ENCODE measurements around the gene RBFOX2.

Gene RBFOX2

GRCh38 chr22:35900483-35901168 is 128.0 kb downstream of the RBFOX2 start:
- no peak overlapping the region for H3K4me3 ChIP-seq (ENCODE audit: low read depth, low read length)
- peak; percentile 16 for DNase-seq (ENCODE audit: low read depth)
- TF ChIP-seq MAX (IDR thresholded peaks at IDR 0.05; ENCODE audit: low read depth, low read length) (no peak), POLR2A (IDR thresholded peaks at IDR 0.05; ENCODE audit: extremely low read depth, insufficient read length) (no peak), CTCF (IDR thresholded peaks at IDR 0.05; ENCODE audit: low read depth, low read length) (no peak), MYC (IDR thresholded peaks at IDR 0.05; ENCODE audit: low read depth, low read length) (no peak)

- no peak for TF ChIP-seq MYC (IDR thresholded peaks at IDR 0.05; ENCODE audit: low read depth, low read length)
- DNase-seq (ENCODE audit: low read depth): no peak
- H3K4me3 ChIP-seq (ENCODE audit: low read depth, low read length): no peak overlapping the region
These were observed 128.9 kb downstream of the RBFOX2 start for GRCh38 chr22:35899736-35900135.

GRCh38 chr22:35896111-35896705 is 132.4 kb downstream of the RBFOX2 start:
- no peak for DNase-seq (ENCODE audit: low read depth)
- no peak overlapping the region for H3K4me3 ChIP-seq (ENCODE audit: low read depth, low read length)
- no peak for TF ChIP-seq POLR2A (IDR thresholded peaks at IDR 0.05; ENCODE audit: extremely low read depth, insufficient read length)

GRCh38 chr22:35894937-35895708 is 133.5 kb downstream of the RBFOX2 start:
- no peak overlapping the region for H3K4me3 ChIP-seq (ENCODE audit: low read depth, low read length)
- peak; percentile 18 for DNase-seq (ENCODE audit: low read depth)
- TF ChIP-seq MYC (IDR thresholded peaks at IDR 0.05; ENCODE audit: low read depth, low read length): no peak
- TF ChIP-seq CTCF (IDR thresholded peaks at IDR 0.05; ENCODE audit: low read depth, low read length): no peak
- no peak for TF ChIP-seq MAX (IDR thresholded peaks at IDR 0.05; ENCODE audit: low read depth, low read length)

- no peak for TF ChIP-seq MYC (IDR thresholded peaks at IDR 0.05; ENCODE audit: low read depth, low read length)
- TF ChIP-seq MAX (IDR thresholded peaks at IDR 0.05; ENCODE audit: low read depth, low read length): no peak
- TF ChIP-seq CTCF (IDR thresholded peaks at IDR 0.05; ENCODE audit: low read depth, low read length): no peak
- TF ChIP-seq POLR2A (IDR thresholded peaks at IDR 0.05; ENCODE audit: extremely low read depth, insufficient read length): no peak
- no peak for DNase-seq (ENCODE audit: low read depth)
- no peak overlapping the region for H3K4me3 ChIP-seq (ENCODE audit: low read depth, low read length)
These were observed 134.2 kb downstream of the RBFOX2 start for GRCh38 chr22:35894464-35894878.

- H3K4me3 ChIP-seq (ENCODE audit: low read depth, low read length): no peak overlapping the region
- TF ChIP-seq CTCF (IDR thresholded peaks at IDR 0.05; ENCODE audit: low read depth, low read length) (no peak), POLR2A (IDR thresholded peaks at IDR 0.05; ENCODE audit: extremely low read depth, insufficient read length) (no peak), MAX (IDR thresholded peaks at IDR 0.05; ENCODE audit: low read depth, low read length) (no peak), MYC (IDR thresholded peaks at IDR 0.05; ENCODE audit: low read depth, low read length) (no peak)
- no peak for DNase-seq (ENCODE audit: low read depth)
These were observed 134.9 kb downstream of the RBFOX2 start for GRCh38 chr22:35893698-35894097.
